ENCODE measurements around the gene HIVEP3. TPM values are rescaled to one million over a fixed set of nuclear protein-coding genes. Genes with fewer than 3 reads are reported as not detected.

Gene HIVEP3
- total and polyA plus RNA-seq, 11 donors = 3.2 to 11.9 (median 5.0) TPM

- DNase-seq = peak in 1 of 5 donors; percentile 47
- no peak for TF ChIP-seq POLR2A (IDR thresholded peaks at IDR 0.05)
- TF ChIP-seq CTCF (IDR thresholded peaks at IDR 0.05) = no peak
- intact Hi-C loops (cut with DNase I) = loop anchor here in 1 of 10 donors (10.0 kb wide), 1 partner anchor 64 kb away; no protein-coding TSS in a partner anchor
- Histone ChIP-seq H3K9me3 (no peaks in the 10 kb centered on the region), H3K27ac (no peak overlapping the region), H3K4me3 (no peak overlapping the region), H3K4me1 (peaks cover 0 to 17% (median 9%) of the 10 kb centered on the region in 12 donors), H3K27me3 (no peaks in the 10 kb centered on the region), H3K36me3 (peaks cover 0 to 23% (median 0%) of the 10 kb centered on the region in 9 donors)
- WGBS, 4 donors = 94 to 98% (median 97%) methylated on average over 7 of the region's 7 CpGs
- ATAC-seq = no peak
Measured at GRCh38 chr1:41511239-41511540, 407.5 kb downstream of the HIVEP3 start.

GRCh38 chr1:41510531-41511238 lies 408.0 kb downstream of the HIVEP3 start:
- Histone ChIP-seq H3K4me3 (no peak overlapping the region), H3K4me1 (peaks cover 0 to 13% (median 6%) of the 10 kb centered on the region in 12 donors), H3K9me3 (no peaks in the 10 kb centered on the region), H3K27ac (no peak overlapping the region), H3K27me3 (no peaks in the 10 kb centered on the region), H3K36me3 (peaks cover 0 to 23% (median 0%) of the 10 kb centered on the region in 9 donors)
- ATAC-seq (no peak), DNase-seq (peak in 1 of 5 donors; percentile 58)
- WGBS, 4 donors = 92 to 97% (median 96%) methylated on average over 29 to 41 of the region's 41 CpGs
- TF ChIP-seq POLR2A (IDR thresholded peaks at IDR 0.05) (no peak), CTCF (IDR thresholded peaks at IDR 0.05) (no peak)
- intact Hi-C loops (cut with DNase I) = loop anchor here in 1 of 10 donors (10.0 kb wide), 1 partner anchor 64 kb away; no protein-coding TSS in a partner anchor

- no peak overlapping the region for H3K27ac ChIP-seq
- peaks cover 0 to 5% (median 0%) of the 10 kb centered on the region in 12 donors for H3K4me1 ChIP-seq
- 78 to 85% (median 83%) methylated on average over 9 of the region's 9 CpGs for WGBS, 4 donors
- no peaks in the 10 kb centered on the region for H3K9me3 ChIP-seq
- intact Hi-C loops (cut with DNase I) = no loop called here
- ATAC-seq (no peak), DNase-seq (peak in 1 of 5 donors; percentile 35)
- TF ChIP-seq CTCF (IDR thresholded peaks at IDR 0.05) (no peak), POLR2A (IDR thresholded peaks at IDR 0.05) (no peak)
- no peaks in the 10 kb centered on the region for H3K27me3 ChIP-seq
- peaks cover 0 to 22% (median 0%) of the 10 kb centered on the region in 9 donors for H3K36me3 ChIP-seq
- no peak overlapping the region for H3K4me3 ChIP-seq
Measured at GRCh38 chr1:41509270-41509671, 409.5 kb downstream of the HIVEP3 start.

GRCh38 chr1:41508290-41508689 lies 410.4 kb downstream of the HIVEP3 start:
- Histone ChIP-seq H3K9me3 (no peaks in the 10 kb centered on the region), H3K27me3 (no peaks in the 10 kb centered on the region), H3K27ac (no peak overlapping the region), H3K4me1 (peaks cover 0 to 12% (median 0%) of the 10 kb centered on the region in 12 donors), H3K36me3 (peaks cover 0 to 15% (median 0%) of the 10 kb centered on the region in 9 donors), H3K4me3 (no peak overlapping the region)
- peak in 1 of 5 donors; percentile 33 for DNase-seq
- no peak for TF ChIP-seq POLR2A (IDR thresholded peaks at IDR 0.05)
- no peak for TF ChIP-seq CTCF (IDR thresholded peaks at IDR 0.05)
- 78 to 100% (median 87%) methylated on average over 1 to 2 of the region's 2 CpGs for WGBS, 4 donors
- ATAC-seq = no peak
- intact Hi-C loops (cut with DNase I) = no loop called here

Measured in heart left ventricle (tissue), 16 donors.